ENCODE results near the gene AKAP6. TPM values are rescaled to one million over a fixed set of nuclear protein-coding genes. Genes with fewer than 3 reads are reported as not detected.

Gene AKAP6
- total RNA-seq, 1 donor from 2014 or later = 7.7 TPM

DNA sequence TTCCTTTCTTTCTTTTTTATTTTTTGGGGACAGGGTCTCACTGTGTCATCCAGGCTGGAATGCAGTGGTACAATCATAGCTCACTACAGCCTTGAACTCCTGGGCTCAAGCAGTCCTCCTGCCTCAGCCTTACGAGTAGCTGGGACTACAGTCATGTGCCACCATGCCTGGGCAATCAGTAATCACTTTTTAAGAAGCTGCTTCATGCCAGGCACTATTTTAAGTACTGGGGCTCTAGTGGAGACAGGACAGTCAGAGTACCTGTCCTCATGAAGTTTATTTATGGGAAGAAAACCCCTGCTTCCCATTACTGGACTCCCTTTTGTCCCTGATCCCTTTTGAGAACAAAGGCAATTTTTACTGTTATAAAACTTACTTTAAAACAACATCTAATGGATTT is 485.6 kb downstream of the AKAP6 start:
- ATAC-seq (no peak), DNase-seq (no peak)
- H3K9me3 ChIP-seq = no peaks in the 10 kb centered on the region
- H3K36me3 ChIP-seq = no peaks in the 10 kb centered on the region
- intact Hi-C loops (cut with DNase I) = no loop called here
- H3K27ac ChIP-seq = no peak overlapping the region
- H3K27me3 ChIP-seq = no peaks in the 10 kb centered on the region
- TF ChIP-seq, protein P1, sequence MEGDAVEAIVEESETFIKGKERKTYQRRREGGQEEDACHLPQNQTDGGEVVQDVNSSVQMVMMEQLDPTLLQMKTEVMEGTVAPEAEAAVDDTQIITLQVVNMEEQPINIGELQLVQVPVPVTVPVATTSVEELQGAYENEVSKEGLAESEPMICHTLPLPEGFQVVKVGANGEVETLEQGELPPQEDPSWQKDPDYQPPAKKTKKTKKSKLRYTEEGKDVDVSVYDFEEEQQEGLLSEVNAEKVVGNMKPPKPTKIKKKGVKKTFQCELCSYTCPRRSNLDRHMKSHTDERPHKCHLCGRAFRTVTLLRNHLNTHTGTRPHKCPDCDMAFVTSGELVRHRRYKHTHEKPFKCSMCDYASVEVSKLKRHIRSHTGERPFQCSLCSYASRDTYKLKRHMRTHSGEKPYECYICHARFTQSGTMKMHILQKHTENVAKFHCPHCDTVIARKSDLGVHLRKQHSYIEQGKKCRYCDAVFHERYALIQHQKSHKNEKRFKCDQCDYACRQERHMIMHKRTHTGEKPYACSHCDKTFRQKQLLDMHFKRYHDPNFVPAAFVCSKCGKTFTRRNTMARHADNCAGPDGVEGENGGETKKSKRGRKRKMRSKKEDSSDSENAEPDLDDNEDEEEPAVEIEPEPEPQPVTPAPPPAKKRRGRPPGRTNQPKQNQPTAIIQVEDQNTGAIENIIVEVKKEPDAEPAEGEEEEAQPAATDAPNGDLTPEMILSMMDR (IDR thresholded peaks at IDR 0.05) = no peak
- no peak overlapping the region for H3K4me3 ChIP-seq
- no peaks in the 10 kb centered on the region for H3K4me1 ChIP-seq

DNA sequence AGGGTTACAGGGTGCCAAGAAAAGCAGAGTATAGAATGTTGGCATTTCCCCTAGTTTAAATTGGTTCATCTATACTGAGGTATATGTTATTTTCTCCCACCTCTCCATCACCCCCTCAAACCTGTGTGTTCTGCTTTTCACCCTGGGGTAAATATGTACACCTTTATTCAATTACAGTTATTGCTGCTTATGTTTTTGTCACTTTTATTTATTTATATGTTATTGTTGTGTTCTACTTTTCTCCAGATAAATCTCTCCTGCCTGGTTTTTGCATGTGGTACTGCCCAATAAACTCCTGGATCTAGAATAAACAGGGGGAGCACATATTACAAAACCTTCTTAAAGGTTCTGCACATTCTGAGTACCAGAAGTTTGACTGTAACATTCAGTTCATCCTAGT is 487.5 kb downstream of the AKAP6 start:
- intact Hi-C loops (cut with DNase I) = no loop called here
- DNase-seq = no peak
- Histone ChIP-seq H3K4me1 (no peaks in the 10 kb centered on the region), H3K36me3 (no peaks in the 10 kb centered on the region), H3K9me3 (no peaks in the 10 kb centered on the region), H3K4me3 (no peak overlapping the region), H3K27ac (no peak overlapping the region), H3K27me3 (no peaks in the 10 kb centered on the region)
- TF ChIP-seq, protein P1 (IDR thresholded peaks at IDR 0.05) = no peak
- ATAC-seq = no peak

DNA sequence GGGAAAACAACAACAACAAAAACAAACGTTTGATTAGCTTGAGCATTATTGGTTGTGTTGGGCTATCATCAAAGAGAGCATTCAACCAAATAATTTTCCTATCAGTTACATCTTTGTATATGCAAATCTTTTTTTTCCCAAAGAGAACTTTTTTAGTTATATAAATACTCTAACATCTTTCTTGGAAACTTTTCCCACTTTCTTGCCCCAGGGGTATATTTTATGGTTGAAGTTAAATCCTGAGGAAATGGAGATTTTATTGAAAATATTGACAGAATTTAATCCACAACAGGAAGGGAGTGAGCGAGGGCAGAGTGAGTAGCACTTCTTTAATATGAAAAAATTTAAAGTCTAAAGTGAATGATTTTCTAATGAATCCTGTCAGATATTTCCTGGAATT is 488.7 kb downstream of the AKAP6 start:
- no peaks in the 10 kb centered on the region for H3K27me3 ChIP-seq
- no peak for ATAC-seq
- TF ChIP-seq, protein P1 (IDR thresholded peaks at IDR 0.05) = no peak
- intact Hi-C loops (cut with DNase I) = no loop called here
- H3K9me3 ChIP-seq = no peaks in the 10 kb centered on the region
- no peaks in the 10 kb centered on the region for H3K36me3 ChIP-seq
- no peak overlapping the region for H3K4me3 ChIP-seq
- H3K27ac ChIP-seq = no peak overlapping the region
- DNase-seq = no peak
- H3K4me1 ChIP-seq = no peaks in the 10 kb centered on the region

DNA sequence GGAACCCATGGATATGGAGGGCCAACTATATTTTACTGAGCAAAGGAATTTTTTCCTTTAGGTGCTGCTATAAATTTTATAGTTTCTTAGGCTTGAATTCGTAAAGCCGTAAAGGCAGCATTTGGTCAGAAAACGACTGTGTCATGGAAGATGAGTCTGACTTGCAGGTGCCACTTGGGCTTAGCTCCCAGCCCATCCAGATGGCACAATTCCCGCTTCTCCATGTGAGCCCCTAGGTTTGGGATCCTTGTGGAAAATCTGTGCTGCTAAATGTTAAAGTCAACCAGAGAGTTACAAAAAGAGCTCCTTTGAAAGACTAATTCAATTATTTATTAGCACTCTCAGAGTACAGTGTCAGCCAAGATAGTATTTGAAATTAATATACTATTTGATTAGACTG is 489.5 kb downstream of the AKAP6 start:
- ATAC-seq = no peak
- DNase-seq = no peak
- no peaks in the 10 kb centered on the region for H3K36me3 ChIP-seq
- intact Hi-C loops (cut with DNase I) = no loop called here
- no peak overlapping the region for H3K4me3 ChIP-seq
- no peaks in the 10 kb centered on the region for H3K9me3 ChIP-seq
- no peak overlapping the region for H3K27ac ChIP-seq
- H3K4me1 ChIP-seq = no peaks in the 10 kb centered on the region
- H3K27me3 ChIP-seq = no peaks in the 10 kb centered on the region
- TF ChIP-seq, protein P1 (IDR thresholded peaks at IDR 0.05) = no peak

- Histone ChIP-seq H3K36me3 (no peaks in the 10 kb centered on the region), H3K4me1 (no peaks in the 10 kb centered on the region), H3K9me3 (no peaks in the 10 kb centered on the region), H3K27me3 (no peaks in the 10 kb centered on the region), H3K27ac (no peak overlapping the region), H3K4me3 (no peak overlapping the region)
- intact Hi-C loops (cut with DNase I) = no loop called here
- ATAC-seq = no peak
- no peak for DNase-seq
- TF ChIP-seq, protein P1 (IDR thresholded peaks at IDR 0.05) = no peak
Observed at GRCh38 chr14:32820181-32820580, 491.1 kb downstream of the AKAP6 start.

DNA sequence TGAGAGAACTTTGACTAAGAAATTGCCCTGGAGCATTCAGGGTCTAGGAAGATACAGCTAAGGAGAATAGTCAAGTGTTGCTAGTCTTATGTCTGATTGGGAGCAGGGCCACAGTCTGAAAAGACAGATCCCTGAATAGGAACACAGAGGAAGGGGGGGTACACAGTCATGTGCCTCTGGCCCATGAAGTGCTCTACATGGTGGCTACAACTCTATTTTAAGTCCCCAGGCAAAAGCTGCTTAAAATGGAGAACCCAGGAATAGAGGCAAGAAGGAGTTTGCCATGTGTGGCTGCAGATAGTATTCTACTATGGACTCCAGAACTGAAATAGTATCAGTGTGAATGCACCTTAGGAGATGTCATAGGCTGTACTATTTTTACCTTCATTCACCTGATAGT is 491.6 kb downstream of the AKAP6 start:
- Histone ChIP-seq H3K4me1 (no peaks in the 10 kb centered on the region), H3K27ac (no peak overlapping the region), H3K36me3 (no peaks in the 10 kb centered on the region), H3K4me3 (no peak overlapping the region), H3K27me3 (no peaks in the 10 kb centered on the region), H3K9me3 (no peaks in the 10 kb centered on the region)
- ATAC-seq = no peak
- DNase-seq = no peak
- intact Hi-C loops (cut with DNase I) = no loop called here
- TF ChIP-seq, protein P1 (IDR thresholded peaks at IDR 0.05) = no peak
